Psoas muscle (tissue), 8 donors: ENCODE measurements around the gene NCCRP1. TPM values are rescaled to one million over a fixed set of nuclear protein-coding genes. Genes with fewer than 3 reads are reported as not detected.

Source experiments
- ATAC-seq, 4 donors: fragments of 200-7000 bp; cut with Tn5 transposase; one replicate each; pipeline ENCODE4 v1.9.1; 2020; ENCODE audit warnings: moderate library complexity in 3 of 4, mild to moderate bottlenecking in 2 of 4
- DNase-seq, 2 donors: peaks; one replicate each; pipeline ENCODE4 v3.0.0-alpha.2; 2020
- H3K27ac ChIP-seq: fragments of 200-600 bp; one replicate; pipeline ENCODE4 v1.8.0; 2022
- H3K27me3 ChIP-seq, 3 donors: fragments of 200-600 bp in 1 of 3; one replicate each; pipeline versions ENCODE4 v1.6.1 to v1.8.0; 2013 to 2022; ENCODE audit warnings: low read length in 2 of 3, mild to moderate bottlenecking in 2 of 3, moderate library complexity in 1 of 3; ENCODE audit not compliant: insufficient read depth in 3 of 3
- H3K36me3 ChIP-seq, 2 donors: fragments of 200-600 bp in 1 of 2; one replicate each; pipeline versions ENCODE4 v1.6.1 to v1.8.0; 2013 to 2022; ENCODE audit warnings: low read depth in 1 of 2, mild to moderate bottlenecking in 1 of 2, moderate library complexity in 1 of 2; ENCODE audit not compliant: insufficient read depth in 1 of 2
- H3K4me1 ChIP-seq: fragments of 200-600 bp; one replicate; pipeline ENCODE4 v1.8.0; 2022
- H3K4me3 ChIP-seq: fragments of 200-600 bp; one replicate; pipeline ENCODE4 v1.8.0; 2022; ENCODE audit warnings: mild to moderate bottlenecking
- H3K9me3 ChIP-seq: fragments of 200-600 bp; one replicate; pipeline ENCODE4 v1.8.0; 2022
- WGBS, 3 donors: extraction: QIAGEN DNeasy Blood & Tissue Kit; methylation state at CpG; one replicate each; pipeline versions ENCODE4 v1.1.6 to v1.1.7; 2013; 5-methylcytosine and 5-hydroxymethylcytosine counted together
- intact Hi-C, 2 donors: fragments of 100-400 bp; cut with DNase I; formaldehyde crosslinking; loops; one replicate each; pipeline versions ENCODE4 v1.11.0 to v1.14.2; 2022
- polyA plus RNA-seq, 3 donors: library from polyadenylated mRNA; stranded (reverse); fragments of 200-250 nt; gene quantifications; one replicate each; pipeline ENCODE4 v1.2.3, GENCODE V29; 2013
- total RNA-seq, 4 donors: library from RNA; stranded (reverse); fragmentation: NEBNext Ultra II Directional in 2 of 4; extraction: Animal tissue kit (Norgen Biotek cat#: 25700) in 2 of 4; gene quantifications; one replicate each; pipeline versions ENCODE4 v1.2.1 to v1.2.4, GENCODE V29; 2021 to 2023
- TF ChIP-seq, protein P1 (sequence below): fragments of 200-600 bp; IDR thresholded peaks from one replicate; pipeline ENCODE4 v1.8.0; 2022; ENCODE audit warnings: antibody characterized with exemption
- donor health status: healthy with polysubstance abuse.
- donor health status: DM: no; HTN: no; CAD: no; lungs with moderate emphysema.
- donor health status: Bipolar disorder and iron deficiency.
- donor health status: healthy.
- donor health status: DM: yes; HTN: yes; CAD: no.
- donor health status: DM: no; HTN: no; CAD: no.
- donor health status: DM: no; HTN: no; CAD: no.
- donor health status: DM: yes; HTN: yes; CAD: no.

Gene NCCRP1
- total and polyA plus RNA-seq, 7 donors, result 0.13 TPM; not detected in 5

DNA sequence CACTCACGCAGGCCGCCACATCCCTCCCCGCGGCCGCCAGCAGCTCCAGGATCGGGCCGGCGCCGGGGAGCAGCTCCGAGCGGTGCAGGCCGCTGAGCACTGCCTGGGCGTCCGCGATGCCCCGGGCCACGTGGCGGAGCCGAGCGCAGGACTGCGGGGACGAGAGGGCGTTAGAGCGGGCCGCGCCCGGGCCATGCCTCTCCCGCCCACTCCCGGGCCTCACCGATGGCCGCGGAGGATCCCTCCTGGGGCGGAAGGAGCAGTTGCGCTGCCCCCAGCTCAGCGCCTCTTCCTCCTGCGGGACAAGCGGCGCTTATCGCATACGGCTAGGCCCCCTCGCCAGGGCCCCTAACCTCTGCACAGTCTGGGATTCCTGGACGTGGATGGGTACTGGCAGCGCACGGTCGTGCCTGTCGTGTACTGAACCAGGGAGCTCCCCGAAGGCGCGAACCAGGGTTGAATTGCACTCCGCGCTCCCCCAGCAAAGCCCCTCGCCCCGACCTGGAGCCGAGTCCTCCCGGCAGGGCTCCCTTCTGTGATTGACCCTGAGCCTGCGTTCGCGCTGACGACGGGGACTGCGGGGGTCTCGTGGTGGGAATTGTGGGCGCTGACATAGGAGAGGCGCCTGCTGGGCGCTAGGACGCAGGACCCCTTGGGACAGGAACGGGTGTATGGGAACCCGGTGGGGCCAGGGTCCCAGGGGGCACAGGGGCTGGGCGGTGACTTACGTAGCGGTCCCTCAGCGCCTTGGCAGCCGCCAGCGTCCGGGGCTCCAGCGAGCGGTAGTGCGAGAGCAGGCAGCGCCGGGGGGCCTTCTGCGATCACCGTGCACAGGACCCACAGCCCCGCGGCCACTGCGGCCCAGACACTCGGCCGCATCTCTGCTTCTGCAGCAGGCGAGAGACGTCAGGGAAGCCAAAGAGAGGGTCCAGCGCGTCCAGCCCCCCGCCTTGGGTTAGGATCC lies 51.2 kb downstream of the NCCRP1 start:
- Histone ChIP-seq H3K27me3 (peaks cover 0 to 49% (median 16%) of the 10 kb centered on the region in 3 donors), H3K36me3 (no peaks in the 10 kb centered on the region), H3K27ac (no peak overlapping the region), H3K4me1 (no peaks in the 10 kb centered on the region), H3K4me3 (peak overlapping the region; percentile 11), H3K9me3 (no peaks in the 10 kb centered on the region)
- intact Hi-C loops, result no loop called here
- WGBS, 3 donors, result 7 to 12% (median 8%) methylated on average over 59 to 92 of the region's 92 CpGs
- TF ChIP-seq, protein P1, sequence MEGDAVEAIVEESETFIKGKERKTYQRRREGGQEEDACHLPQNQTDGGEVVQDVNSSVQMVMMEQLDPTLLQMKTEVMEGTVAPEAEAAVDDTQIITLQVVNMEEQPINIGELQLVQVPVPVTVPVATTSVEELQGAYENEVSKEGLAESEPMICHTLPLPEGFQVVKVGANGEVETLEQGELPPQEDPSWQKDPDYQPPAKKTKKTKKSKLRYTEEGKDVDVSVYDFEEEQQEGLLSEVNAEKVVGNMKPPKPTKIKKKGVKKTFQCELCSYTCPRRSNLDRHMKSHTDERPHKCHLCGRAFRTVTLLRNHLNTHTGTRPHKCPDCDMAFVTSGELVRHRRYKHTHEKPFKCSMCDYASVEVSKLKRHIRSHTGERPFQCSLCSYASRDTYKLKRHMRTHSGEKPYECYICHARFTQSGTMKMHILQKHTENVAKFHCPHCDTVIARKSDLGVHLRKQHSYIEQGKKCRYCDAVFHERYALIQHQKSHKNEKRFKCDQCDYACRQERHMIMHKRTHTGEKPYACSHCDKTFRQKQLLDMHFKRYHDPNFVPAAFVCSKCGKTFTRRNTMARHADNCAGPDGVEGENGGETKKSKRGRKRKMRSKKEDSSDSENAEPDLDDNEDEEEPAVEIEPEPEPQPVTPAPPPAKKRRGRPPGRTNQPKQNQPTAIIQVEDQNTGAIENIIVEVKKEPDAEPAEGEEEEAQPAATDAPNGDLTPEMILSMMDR, result no peak
- no peak for DNase-seq
- peak in 1 of 4 donors; percentile 43 for ATAC-seq

DNA sequence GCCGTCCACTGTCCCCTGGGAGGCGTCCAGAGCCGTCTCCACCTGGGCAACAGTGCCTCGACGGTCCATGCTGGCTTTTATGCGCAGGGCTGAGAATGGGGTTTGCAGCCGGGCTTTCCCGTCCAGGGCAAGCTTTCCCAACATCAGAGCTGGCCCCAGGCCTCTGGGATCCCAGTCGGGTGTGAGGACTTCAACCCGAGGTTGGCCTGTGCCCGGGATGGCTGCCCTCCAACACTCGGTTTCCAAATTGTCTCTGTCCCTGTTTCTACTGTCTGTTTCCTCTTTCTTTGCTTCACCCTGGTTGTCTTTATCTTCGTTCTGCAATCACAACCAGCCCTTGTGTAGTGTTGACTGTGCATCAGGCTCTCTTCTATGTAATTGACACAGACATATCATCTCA lies 52.0 kb downstream of the NCCRP1 start, which contains the start of gene IFNL4:
IFNL4 (minus strand) TSS at position 51 of the 400 bp plus-strand sequence.
- no peak for ATAC-seq
- intact Hi-C loops, result no loop called here
- TF ChIP-seq, protein P1, result no peak
- no peak within 1 kb of the TSS for H3K27ac ChIP-seq
- H3K4me1 ChIP-seq, result no peaks in the 10 kb centered on the region
- DNase-seq, result no peak
- H3K9me3 ChIP-seq, result no peaks in the 10 kb centered on the region
- peaks cover 0 to 50% (median 18%) of the 10 kb centered on the region in 3 donors for H3K27me3 ChIP-seq
- H3K36me3 ChIP-seq, result no peaks in the 10 kb centered on the region
- H3K4me3 ChIP-seq, result peak within 1 kb of the TSS; percentile 11
- 43 to 46% (median 44%) methylated on average over 13 of the region's 13 CpGs for WGBS, 3 donors

DNA sequence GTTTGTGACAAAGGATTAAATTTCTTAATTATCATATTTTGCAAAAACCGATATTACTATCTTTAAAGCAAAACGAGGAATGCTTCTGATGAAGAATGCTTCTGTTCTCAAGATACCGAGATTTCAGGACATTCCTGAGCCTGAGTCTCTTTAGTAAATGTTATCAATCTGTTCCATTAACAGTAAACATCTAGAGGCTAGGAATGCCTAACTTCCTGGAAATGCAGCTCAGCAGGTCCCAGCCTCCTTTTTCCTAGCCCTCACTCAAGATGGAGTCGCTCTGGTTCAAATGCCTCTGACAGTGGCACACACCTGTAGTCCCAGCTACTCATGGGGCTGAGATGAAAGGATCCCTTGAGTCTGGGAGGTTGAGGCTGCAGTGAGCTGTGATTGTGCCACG lies 54.3 kb downstream of the NCCRP1 start:
- TF ChIP-seq, protein P1, result no peak
- ATAC-seq (no peak), DNase-seq (no peak)
- 78 to 82% (median 81%) methylated on average over 4 to 5 of the region's 5 CpGs for WGBS, 3 donors
- Histone ChIP-seq H3K4me1 (no peaks in the 10 kb centered on the region), H3K36me3 (no peaks in the 10 kb centered on the region), H3K27me3 (peaks cover 0 to 57% (median 18%) of the 10 kb centered on the region in 3 donors), H3K9me3 (no peaks in the 10 kb centered on the region), H3K4me3 (no peak overlapping the region), H3K27ac (no peak overlapping the region)
- intact Hi-C loops, result no loop called here

Other genes starting within 250 kb of the NCCRP1 start
- gene FBXO17, start 221.2 kb upstream of the NCCRP1 start, total RNA-seq, result 1 to 10 TPM; 1.6 to 4.3 (median 2.3) TPM
- gene FBXO17, start 221.2 kb upstream of the NCCRP1 start, polyA plus RNA-seq, result 1 to 10 TPM; 1.7 to 3.3 (median 1.8) TPM
- 10 to 100 TPM in 1 of 4 donors, 1 to 10 TPM in 1, under 1 TPM in 2; 0.42 to 10.7 (median 0.99) TPM for gene FBXO27, start 164.4 kb upstream of the NCCRP1 start, total RNA-seq
- gene FBXO27, start 164.4 kb upstream of the NCCRP1 start, polyA plus RNA-seq, result under 1 TPM; 0.03 to 0.77 (median 0.14) TPM
- not detected for gene ACP7, start 112.6 kb upstream of the NCCRP1 start, total RNA-seq
- under 1 TPM in 1 of 3 donors, not detected in 2; 0.07 TPM for gene ACP7, start 112.6 kb upstream of the NCCRP1 start, polyA plus RNA-seq
- gene PAK4, start 71.2 kb upstream of the NCCRP1 start, total RNA-seq, result 10 to 100 TPM; 10.6 to 17.3 (median 11.6) TPM
- gene PAK4, start 71.2 kb upstream of the NCCRP1 start, polyA plus RNA-seq, result 10 to 100 TPM in 2 of 3 donors, 1 to 10 TPM in 1; 7.2 to 22.0 (median 16.5) TPM
- gene SYCN, start 7.3 kb downstream of the NCCRP1 start, total RNA-seq, result 1 to 10 TPM in 1 of 4 donors, not detected in 3; 1.3 TPM
- not detected for gene SYCN, start 7.3 kb downstream of the NCCRP1 start, polyA plus RNA-seq
- gene IFNL3, start 48.0 kb downstream of the NCCRP1 start, total RNA-seq, result not detected
- not detected for gene IFNL3, start 48.0 kb downstream of the NCCRP1 start, polyA plus RNA-seq
- gene IFNL4, start 51.9 kb downstream of the NCCRP1 start, total RNA-seq, result not detected
- not detected for gene IFNL4, start 51.9 kb downstream of the NCCRP1 start, polyA plus RNA-seq
- gene IFNL2, start 71.4 kb downstream of the NCCRP1 start, total RNA-seq, result not detected
- not detected for gene IFNL2, start 71.4 kb downstream of the NCCRP1 start, polyA plus RNA-seq
- not detected for gene IFNL1, start 99.4 kb downstream of the NCCRP1 start, total RNA-seq
- gene IFNL1, start 99.4 kb downstream of the NCCRP1 start, polyA plus RNA-seq, result not detected
- under 1 TPM in 3 of 4 donors, not detected in 1; 0.07 to 0.24 (median 0.08) TPM for gene LRFN1, start 123.9 kb downstream of the NCCRP1 start, total RNA-seq
- gene LRFN1, start 123.9 kb downstream of the NCCRP1 start, polyA plus RNA-seq, result under 1 TPM; 0.04 to 0.08 (median 0.08) TPM
- gene GMFG, start 139.1 kb downstream of the NCCRP1 start, total RNA-seq, result 10 to 100 TPM in 2 of 4 donors, 1 to 10 TPM in 2; 7.6 to 13.0 (median 10.9) TPM
- 10 to 100 TPM in 2 of 3 donors, 1 to 10 TPM in 1; 6.3 to 15.9 (median 10.5) TPM for gene GMFG, start 139.1 kb downstream of the NCCRP1 start, polyA plus RNA-seq
- gene SAMD4B, start 145.5 kb downstream of the NCCRP1 start, total RNA-seq, result 10 to 100 TPM; 34.7 to 66.4 (median 51.7) TPM
- 10 to 100 TPM; 42.0 to 97.5 (median 58.4) TPM for gene SAMD4B, start 145.5 kb downstream of the NCCRP1 start, polyA plus RNA-seq
- 10 to 100 TPM; 33.7 to 38.0 (median 34.6) TPM for gene PAF1, start 194.1 kb downstream of the NCCRP1 start, total RNA-seq
- 10 to 100 TPM; 34.1 to 58.0 (median 37.6) TPM for gene PAF1, start 194.1 kb downstream of the NCCRP1 start, polyA plus RNA-seq
- 10 to 100 TPM; 25.0 to 33.6 (median 30.2) TPM for gene MED29, start 194.4 kb downstream of the NCCRP1 start, total RNA-seq
- gene MED29, start 194.4 kb downstream of the NCCRP1 start, polyA plus RNA-seq, result 10 to 100 TPM; 25.0 to 51.7 (median 26.9) TPM
- 100 to 1,000 TPM in 3 of 4 donors, 10 to 100 TPM in 1; 32.1 to 391 (median 184) TPM for gene ZFP36, start 209.9 kb downstream of the NCCRP1 start, total RNA-seq
- gene ZFP36, start 209.9 kb downstream of the NCCRP1 start, polyA plus RNA-seq, result 100 to 1,000 TPM in 1 of 3 donors, 10 to 100 TPM in 2; 80.8 to 178 (median 83.3) TPM
- gene PLEKHG2, start 215.7 kb downstream of the NCCRP1 start, total RNA-seq, result 1 to 10 TPM; 6.8 to 8.0 (median 7.4) TPM
- 1 to 10 TPM; 2.4 to 3.0 (median 2.7) TPM for gene PLEKHG2, start 215.7 kb downstream of the NCCRP1 start, polyA plus RNA-seq
- 1,000 to 10,000 TPM; 1,186 to 1,958 (median 1,553) TPM for gene RPS16, start 239.0 kb downstream of the NCCRP1 start, total RNA-seq
- gene RPS16, start 239.0 kb downstream of the NCCRP1 start, polyA plus RNA-seq, result 1,000 to 10,000 TPM; 2,324 to 3,255 (median 2,994) TPM
- gene SUPT5H, start 248.6 kb downstream of the NCCRP1 start, total RNA-seq, result 10 to 100 TPM; 60.7 to 88.6 (median 80.2) TPM
- gene SUPT5H, start 248.6 kb downstream of the NCCRP1 start, polyA plus RNA-seq, result 10 to 100 TPM; 63.1 to 97.1 (median 88.0) TPM